PC-3 (cell line): ENCODE measurements around the gene IFNGR2.

Source experiments
- CTCF ChIP-seq: fragments of 300-600 bp; sonication (generic); conservative IDR thresholded peaks from 2 replicates; pipeline ENCODE4 v1.5.1; 2017; ENCODE audit warnings: antibody characterized with exemption, low read depth, mild to moderate bottlenecking, low read length
- EZH2 ChIP-seq: fragments of 300-600 bp; sonication (generic); IDR thresholded peaks from one replicate; pipeline ENCODE4 v1.6.1; 2017; ENCODE audit warnings: antibody characterized with exemption, mild to moderate bottlenecking, low read length; ENCODE audit not compliant: unreplicated experiment
- EZH2phosphoT487 ChIP-seq: fragments of 300-600 bp; sonication (generic); IDR thresholded peaks from 2 replicates; pipeline ENCODE4 v1.6.1; 2018; ENCODE audit warnings: mild to moderate bottlenecking, antibody characterized with exemption, low read length, borderline replicate concordance

- TF ChIP-seq CTCF (no peak), EZH2 (no peak), EZH2phosphoT487 (no peak)
These were observed 21.0 kb downstream of the IFNGR2 start for GRCh38 chr21:33424214-33424613.
